Glutamatergic neuron (in vitro differentiated cells): ENCODE measurements around the gene BHLHE41. TPM values are rescaled to one million over a fixed set of nuclear protein-coding genes. Genes with fewer than 3 reads are reported as not detected.

Experiments used
- DNase-seq: peaks from one replicate; pipeline ENCODE4 v3.0.0; 2022
- H3K27ac Mint-ChIP-seq: one replicate; pipeline ENCODE4 v1.8.0; 2020; ENCODE audit warnings: mild to moderate bottlenecking, mixed read lengths, inconsistent platforms; ENCODE audit not compliant: unreplicated experiment
- H3K27me3 Mint-ChIP-seq: one replicate; pipeline ENCODE4 v1.8.0; 2020; ENCODE audit warnings: mild to moderate bottlenecking, moderate library complexity, mixed read lengths, inconsistent platforms; ENCODE audit not compliant: unreplicated experiment
- H3K36me3 Mint-ChIP-seq: one replicate; pipeline ENCODE4 v1.8.0; 2020; ENCODE audit warnings: mild to moderate bottlenecking, mixed read lengths, inconsistent platforms; ENCODE audit not compliant: unreplicated experiment
- H3K4me1 Mint-ChIP-seq: one replicate; pipeline ENCODE4 v1.8.0; 2020; ENCODE audit warnings: mild to moderate bottlenecking, low read depth, mixed read lengths, inconsistent platforms; ENCODE audit not compliant: unreplicated experiment
- H3K4me3 Mint-ChIP-seq: one replicate; pipeline ENCODE4 v1.8.0; 2020; ENCODE audit warnings: mild to moderate bottlenecking, mixed read lengths, inconsistent platforms; ENCODE audit not compliant: unreplicated experiment
- H3K9me3 Mint-ChIP-seq: one replicate; pipeline ENCODE4 v1.8.0; 2020; ENCODE audit warnings: mild to moderate bottlenecking, moderate library complexity, mixed read lengths, inconsistent platforms; ENCODE audit not compliant: unreplicated experiment
- CTCF ChIP-seq: fragments of 200-600 bp; sonication (generic); IDR thresholded peaks from one replicate; pipeline ENCODE4 v1.5.0; 2021; ENCODE audit not compliant: partially characterized antibody, unreplicated experiment
- total RNA-seq: library from RNA; stranded (reverse); fragmentation: NEBNext Ultra II Directional; extraction: Animal tissue kit (Norgen Biotek cat#: 25700); gene quantifications from one replicate; pipeline ENCODE4 v1.2.1, GENCODE V29; 2021; ENCODE audit not compliant: unreplicated experiment

The BHLHE41 gene
- total RNA-seq, 1 donor from 2014 or later: 3.6 TPM

- Mint-ChIP-seq H3K9me3 (peaks cover 9% of the 10 kb centered on the region), H3K27me3 (peaks cover 23% of the 10 kb centered on the region), H3K27ac (no peak overlapping the region), H3K4me3 (peak overlapping the region; percentile 85), H3K36me3 (no peaks in the 10 kb centered on the region), H3K4me1 (peaks cover 35% of the 10 kb centered on the region)
- no peak for TF ChIP-seq CTCF
- no peak for DNase-seq
Observed at GRCh38 chr12:26121323-26122060, 3.3 kb downstream of the BHLHE41 start.

- no peak for DNase-seq
- no peak for TF ChIP-seq CTCF
- H3K36me3 Mint-ChIP-seq: no peaks in the 10 kb centered on the region
- peaks cover 36% of the 10 kb centered on the region for H3K4me1 Mint-ChIP-seq
- H3K4me3 Mint-ChIP-seq: no peak overlapping the region
- H3K27ac Mint-ChIP-seq: no peak overlapping the region
- peaks cover 23% of the 10 kb centered on the region for H3K27me3 Mint-ChIP-seq
- H3K9me3 Mint-ChIP-seq: peaks cover 9% of the 10 kb centered on the region
Observed at GRCh38 chr12:26120561-26121274, 4.1 kb downstream of the BHLHE41 start.

- TF ChIP-seq CTCF: no peak
- peaks cover 15% of the 10 kb centered on the region for H3K27me3 Mint-ChIP-seq
- H3K4me1 Mint-ChIP-seq: peaks cover 36% of the 10 kb centered on the region
- no peaks in the 10 kb centered on the region for H3K36me3 Mint-ChIP-seq
- no peak overlapping the region for H3K27ac Mint-ChIP-seq
- DNase-seq: no peak
- peaks cover 4% of the 10 kb centered on the region for H3K9me3 Mint-ChIP-seq
- H3K4me3 Mint-ChIP-seq: no peak overlapping the region
Observed at GRCh38 chr12:26119391-26119989, 5.3 kb downstream of the BHLHE41 start.

- Mint-ChIP-seq H3K9me3 (peaks cover 2% of the 10 kb centered on the region), H3K27me3 (peaks cover 12% of the 10 kb centered on the region), H3K4me1 (peaks cover 33% of the 10 kb centered on the region), H3K27ac (no peak overlapping the region), H3K4me3 (no peak overlapping the region), H3K36me3 (no peaks in the 10 kb centered on the region)
- no peak for DNase-seq
- TF ChIP-seq CTCF: no peak
Observed at GRCh38 chr12:26118308-26118707, 6.5 kb downstream of the BHLHE41 start.
